HepG2 (cell line): ENCODE data around the gene ADM. TPM values are rescaled to one million over a fixed set of nuclear protein-coding genes. Genes with fewer than 3 reads are reported as not detected.

Experiments used
- ELF1 ChIP-seq: sonication (generic); formaldehyde crosslinking; IDR thresholded peaks from 2 replicates; pipeline ENCODE4 v1.4.0; 2020; ENCODE audit warnings: missing genetic modification reagents
- HMGA1 ChIP-seq: sonication (generic); formaldehyde crosslinking; conservative IDR thresholded peaks from 2 replicates; pipeline ENCODE4 v1.4.0; 2020; ENCODE audit warnings: missing genetic modification reagents
- HNRNPL ChIP-seq: fragments of 200-400 bp; formaldehyde crosslinking; IDR thresholded peaks from 2 replicates; pipeline ENCODE4 v1.6.1; 2017; ENCODE audit warnings: mild to moderate bottlenecking, low read depth, low read length
- IRF9 ChIP-seq: sonication (generic); formaldehyde crosslinking; IDR thresholded peaks from 2 replicates; pipeline ENCODE4 v1.8.0; 2022; ENCODE audit warnings: missing genetic modification reagents, mild to moderate bottlenecking, borderline replicate concordance
- KMT2B ChIP-seq: IDR thresholded peaks from 2 replicates; pipeline ENCODE4 v1.6.1; 2016; ENCODE audit warnings: missing genetic modification reagents, missing compliant biosample characterization
- NFE2L2 ChIP-seq: fragments of 150-350 bp; IDR thresholded peaks from 2 replicates; pipeline ENCODE4 v1.6.1; 2014; ENCODE audit warnings: low read length
- NRL ChIP-seq: sonication (generic); formaldehyde crosslinking; IDR thresholded peaks from 2 replicates; pipeline ENCODE4 v1.5.0; 2020; ENCODE audit warnings: missing genetic modification reagents, mild to moderate bottlenecking, moderate library complexity, borderline replicate concordance
- RXRB ChIP-seq: IDR thresholded peaks from 2 replicates; pipeline ENCODE4 v1.6.1; 2016; ENCODE audit warnings: borderline replicate concordance, missing genetic modification reagents, missing compliant biosample characterization
- SAP130 ChIP-seq: IDR thresholded peaks from 2 replicates; pipeline ENCODE4 v1.6.1; 2016; ENCODE audit warnings: low read depth
- SNAPC2 ChIP-seq: sonication (generic); formaldehyde crosslinking; IDR thresholded peaks from 2 replicates; pipeline ENCODE4 v1.8.1; 2022; ENCODE audit warnings: mild to moderate bottlenecking, missing genetic modification reagents
- SNRNP70 ChIP-seq: fragments of 200-400 bp; formaldehyde crosslinking; IDR thresholded peaks from 2 replicates; pipeline ENCODE4 v1.6.1; 2017; ENCODE audit warnings: mild to moderate bottlenecking, low read depth, low read length, moderate library complexity
- TAF15 ChIP-seq: fragments of 200-400 bp; formaldehyde crosslinking; IDR thresholded peaks from one replicate; pipeline ENCODE4 v1.6.1; 2018; ENCODE audit warnings: mild to moderate bottlenecking, low read depth, low read length; ENCODE audit not compliant: poor library complexity, severe bottlenecking
- TP53 ChIP-seq: sonication (generic); formaldehyde crosslinking; conservative IDR thresholded peaks from 2 replicates; pipeline ENCODE4 v1.4.0; 2020; ENCODE audit warnings: missing genetic modification reagents
- ZBTB38 ChIP-seq: sonication (generic); formaldehyde crosslinking; IDR thresholded peaks from 2 replicates; pipeline ENCODE4 v1.5.1; 2020; ENCODE audit warnings: mild to moderate bottlenecking, missing genetic modification reagents
- ZBTB46 ChIP-seq: sonication (generic); formaldehyde crosslinking; IDR thresholded peaks from 2 replicates; pipeline ENCODE4 v1.4.0; 2020; ENCODE audit warnings: mild to moderate bottlenecking, missing genetic modification reagents, borderline replicate concordance
- ZNF550 ChIP-seq: sonication (generic); formaldehyde crosslinking; IDR thresholded peaks from 2 replicates; pipeline ENCODE4 v1.4.0; 2020; ENCODE audit warnings: mild to moderate bottlenecking, missing genetic modification reagents, borderline replicate concordance
- ZNF615 ChIP-seq: sonication (generic); formaldehyde crosslinking; IDR thresholded peaks from 2 replicates; pipeline ENCODE4 v1.5.0; 2020; ENCODE audit warnings: mild to moderate bottlenecking, missing genetic modification reagents, borderline replicate concordance
- polyA plus RNA-seq, 8 experiments: library from polyadenylated mRNA; depleted of rRNA in 3 of 8; stranded (reverse) in 7 of 8; unstranded in 1 of 8; fragments of >200 nt; fragmentation: Illumina TruSeq in 4 of 8; extraction: Trizol in 4 of 8; gene quantifications; 2 replicates each; pipeline versions ENCODE4 v1.2.1 to v1.2.3, GENCODE V29; 2011 to 2016; ENCODE audit warnings: low read depth in 4 of 8, missing spikeins in 1 of 8, mixed read lengths in 1 of 8; ENCODE audit not compliant: insufficient read depth in 1 of 8
- total RNA-seq, 5 experiments: library from RNA; depleted of rRNA; stranded (reverse); fragments of >200 nt; fragmentation: Illumina TruSeq; extraction: Trizol; gene quantifications; 2 replicates each; pipeline ENCODE4 v1.2.3, GENCODE V29; 2016; ENCODE audit warnings: low read depth in 1 of 5
- TF ChIP-seq, protein P1 (sequence below): sonication (generic); formaldehyde crosslinking; IDR thresholded peaks from 2 replicates; pipeline ENCODE4 v1.5.1; 2020; ENCODE audit warnings: missing genetic modification reagents, mild to moderate bottlenecking, borderline replicate concordance
- TF ChIP-seq, protein P2 (sequence below): sonication (generic); formaldehyde crosslinking; IDR thresholded peaks from 2 replicates; pipeline ENCODE4 v1.4.0; 2020; ENCODE audit warnings: missing genetic modification reagents, borderline replicate concordance
- TF ChIP-seq, protein P3 (sequence below): sonication (generic); formaldehyde crosslinking; IDR thresholded peaks from 2 replicates; pipeline ENCODE4 v1.8.1; 2023; ENCODE audit warnings: missing genetic modification reagents, mild to moderate bottlenecking, borderline replicate concordance
- TF ChIP-seq, protein P4 (sequence below): sonication (generic); formaldehyde crosslinking; IDR thresholded peaks from 2 replicates; pipeline ENCODE4 v1.4.0; 2020; ENCODE audit warnings: missing genetic modification reagents, mild to moderate bottlenecking, borderline replicate concordance

The ADM gene
- total and polyA plus RNA-seq, 2 of the 13 experiments (the other 11 are each of a cell fraction or from before 2014, with no cell fraction given): 10.7 to 26.1 TPM

DNA sequence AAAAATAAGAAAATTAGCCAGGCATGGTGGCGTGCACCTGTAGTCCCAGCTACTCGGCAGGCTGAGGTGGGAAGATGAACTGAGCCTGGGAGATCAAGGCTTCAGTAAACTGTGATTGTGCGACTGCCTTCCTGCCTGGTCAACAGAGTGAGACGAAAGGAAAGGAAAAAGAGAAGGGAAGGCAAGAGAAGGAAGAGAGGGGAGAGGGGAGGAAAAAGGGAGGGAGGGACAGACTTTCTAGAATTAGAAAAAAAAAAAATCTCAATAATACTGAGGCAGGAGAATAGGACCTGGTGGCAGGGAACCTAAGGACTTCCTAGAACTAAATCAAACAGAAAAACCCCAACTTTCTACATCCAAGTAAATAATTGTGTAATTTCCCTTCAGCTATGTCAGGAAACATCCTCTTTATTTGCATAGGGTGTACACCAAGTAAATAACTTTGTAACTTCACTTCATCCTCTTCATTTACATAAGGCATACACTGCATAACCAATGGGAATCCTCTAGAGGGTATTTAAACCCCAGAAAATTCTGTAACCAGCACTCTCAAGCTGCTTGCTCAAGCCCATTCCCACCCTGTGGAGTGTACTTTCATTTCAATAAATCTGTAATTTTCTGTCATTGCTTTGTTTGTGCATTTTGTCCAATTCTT, 19.6 kb upstream of the ADM start (continued):
- TF ChIP-seq ZNF615 (CRISPR knock-in tag) (no peak), NRL (CRISPR knock-in tag) (no peak), ZNF550 (no peak), NFE2L2 (no peak), SNRNP70 (no peak), TAF15 (no peak), HMGA1 (CRISPR knock-in tag) (no peak), IRF9 (CRISPR knock-in tag) (no peak), TP53 (no peak), RXRB (CRISPR knock-in tag) (peak; percentile 61; the same call in 1 of the 2 replicates), ZBTB38 (no peak), SNAPC2 (CRISPR knock-in tag) (no peak), KMT2B (no peak), HNRNPL (no peak), ELF1 (CRISPR knock-in tag) (no peak), SAP130 (peak; percentile 61), ZBTB46 (CRISPR knock-in tag) (no peak)
- TF ChIP-seq, protein P1, sequence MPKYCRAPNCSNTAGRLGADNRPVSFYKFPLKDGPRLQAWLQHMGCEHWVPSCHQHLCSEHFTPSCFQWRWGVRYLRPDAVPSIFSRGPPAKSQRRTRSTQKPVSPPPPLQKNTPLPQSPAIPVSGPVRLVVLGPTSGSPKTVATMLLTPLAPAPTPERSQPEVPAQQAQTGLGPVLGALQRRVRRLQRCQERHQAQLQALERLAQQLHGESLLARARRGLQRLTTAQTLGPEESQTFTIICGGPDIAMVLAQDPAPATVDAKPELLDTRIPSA: no peak
- TF ChIP-seq, protein P2, sequence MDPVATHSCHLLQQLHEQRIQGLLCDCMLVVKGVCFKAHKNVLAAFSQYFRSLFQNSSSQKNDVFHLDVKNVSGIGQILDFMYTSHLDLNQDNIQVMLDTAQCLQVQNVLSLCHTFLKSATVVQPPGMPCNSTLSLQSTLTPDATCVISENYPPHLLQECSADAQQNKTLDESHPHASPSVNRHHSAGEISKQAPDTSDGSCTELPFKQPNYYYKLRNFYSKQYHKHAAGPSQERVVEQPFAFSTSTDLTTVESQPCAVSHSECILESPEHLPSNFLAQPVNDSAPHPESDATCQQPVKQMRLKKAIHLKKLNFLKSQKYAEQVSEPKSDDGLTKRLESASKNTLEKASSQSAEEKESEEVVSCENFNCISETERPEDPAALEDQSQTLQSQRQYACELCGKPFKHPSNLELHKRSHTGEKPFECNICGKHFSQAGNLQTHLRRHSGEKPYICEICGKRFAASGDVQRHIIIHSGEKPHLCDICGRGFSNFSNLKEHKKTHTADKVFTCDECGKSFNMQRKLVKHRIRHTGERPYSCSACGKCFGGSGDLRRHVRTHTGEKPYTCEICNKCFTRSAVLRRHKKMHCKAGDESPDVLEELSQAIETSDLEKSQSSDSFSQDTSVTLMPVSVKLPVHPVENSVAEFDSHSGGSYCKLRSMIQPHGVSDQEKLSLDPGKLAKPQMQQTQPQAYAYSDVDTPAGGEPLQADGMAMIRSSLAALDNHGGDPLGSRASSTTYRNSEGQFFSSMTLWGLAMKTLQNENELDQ (CRISPR knock-in tag): no peak
- TF ChIP-seq, protein P3, sequence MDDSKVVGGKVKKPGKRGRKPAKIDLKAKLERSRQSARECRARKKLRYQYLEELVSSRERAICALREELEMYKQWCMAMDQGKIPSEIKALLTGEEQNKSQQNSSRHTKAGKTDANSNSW: no peak
- TF ChIP-seq, protein P4, sequence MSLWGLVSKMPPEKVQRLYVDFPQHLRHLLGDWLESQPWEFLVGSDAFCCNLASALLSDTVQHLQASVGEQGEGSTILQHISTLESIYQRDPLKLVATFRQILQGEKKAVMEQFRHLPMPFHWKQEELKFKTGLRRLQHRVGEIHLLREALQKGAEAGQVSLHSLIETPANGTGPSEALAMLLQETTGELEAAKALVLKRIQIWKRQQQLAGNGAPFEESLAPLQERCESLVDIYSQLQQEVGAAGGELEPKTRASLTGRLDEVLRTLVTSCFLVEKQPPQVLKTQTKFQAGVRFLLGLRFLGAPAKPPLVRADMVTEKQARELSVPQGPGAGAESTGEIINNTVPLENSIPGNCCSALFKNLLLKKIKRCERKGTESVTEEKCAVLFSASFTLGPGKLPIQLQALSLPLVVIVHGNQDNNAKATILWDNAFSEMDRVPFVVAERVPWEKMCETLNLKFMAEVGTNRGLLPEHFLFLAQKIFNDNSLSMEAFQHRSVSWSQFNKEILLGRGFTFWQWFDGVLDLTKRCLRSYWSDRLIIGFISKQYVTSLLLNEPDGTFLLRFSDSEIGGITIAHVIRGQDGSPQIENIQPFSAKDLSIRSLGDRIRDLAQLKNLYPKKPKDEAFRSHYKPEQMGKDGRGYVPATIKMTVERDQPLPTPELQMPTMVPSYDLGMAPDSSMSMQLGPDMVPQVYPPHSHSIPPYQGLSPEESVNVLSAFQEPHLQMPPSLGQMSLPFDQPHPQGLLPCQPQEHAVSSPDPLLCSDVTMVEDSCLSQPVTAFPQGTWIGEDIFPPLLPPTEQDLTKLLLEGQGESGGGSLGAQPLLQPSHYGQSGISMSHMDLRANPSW (CRISPR knock-in tag): no peak
